Smooth muscle cell of the brain vasculature (primary cell): ENCODE results near the gene CBX4.

ENCODE experiments used
- DNase-seq: peaks from one replicate; pipeline ENCODE4 v3.0.0-alpha.2; 2012; ENCODE audit warnings: low read depth, low spot score

CBX4 gene

GRCh38 chr17:79799538-79800324 lies 39.5 kb downstream of the CBX4 start:
- DNase-seq: no peak

GRCh38 chr17:79799174-79799537 lies 40.1 kb downstream of the CBX4 start:
- no peak for DNase-seq

GRCh38 chr17:79798299-79799173 lies 40.7 kb downstream of the CBX4 start:
- DNase-seq: no peak

- no peak for DNase-seq
Observed at GRCh38 chr17:79797492-79798298, 41.5 kb downstream of the CBX4 start.

- DNase-seq: peak; percentile 99
Observed at GRCh38 chr17:79796763-79797491, 42.3 kb downstream of the CBX4 start, which contains the start of gene CBX8. CBX8 (minus strand) TSS chr17:79797077; CDS start chr17:79796998, 79 bp downstream.

- DNase-seq: no peak
Observed at GRCh38 chr17:79796444-79796762, 42.8 kb downstream of the CBX4 start.

- DNase-seq: no peak
Observed at GRCh38 chr17:79795795-79796443, 43.3 kb downstream of the CBX4 start.

GRCh38 chr17:79794659-79795511 lies 44.4 kb downstream of the CBX4 start:
- no peak for DNase-seq

GRCh38 chr17:79793924-79794304 lies 45.3 kb downstream of the CBX4 start:
- DNase-seq: no peak

GRCh38 chr17:79792984-79793923 lies 46.0 kb downstream of the CBX4 start:
- DNase-seq: no peak

GRCh38 chr17:79792341-79792871 lies 46.8 kb downstream of the CBX4 start:
- no peak for DNase-seq

GRCh38 chr17:79791735-79792161 lies 47.5 kb downstream of the CBX4 start:
- DNase-seq: no peak

GRCh38 chr17:79790805-79791734 lies 48.2 kb downstream of the CBX4 start:
- no peak for DNase-seq

GRCh38 chr17:79789943-79790804 lies 49.1 kb downstream of the CBX4 start:
- DNase-seq: no peak

GRCh38 chr17:79788989-79789942 lies 50.0 kb downstream of the CBX4 start:
- DNase-seq: no peak
